Colonic mucosa (tissue), 4 donors: ENCODE results near the gene RAI1. TPM values are rescaled to one million over a fixed set of nuclear protein-coding genes. Genes with fewer than 3 reads are reported as not detected.
"Not testable (repeated sequence)": the region's sequence is repeated elsewhere in the genome, so short reads cannot be mapped to it uniquely, and the experiment has no call there.

Experiments
- DNase-seq: peaks from one replicate; pipeline ENCODE4 v3.0.0-alpha.2; 2020
- H3K27ac ChIP-seq: fragments of 200-600 bp; one replicate; pipeline ENCODE4 v1.8.0; 2021
- H3K27me3 ChIP-seq: fragments of 200-600 bp; one replicate; pipeline ENCODE4 v1.8.0; 2021
- H3K36me3 ChIP-seq: fragments of 200-600 bp; one replicate; pipeline ENCODE4 v1.8.0; 2021
- H3K4me1 ChIP-seq: fragments of 200-600 bp; one replicate; pipeline ENCODE4 v1.8.0; 2021; ENCODE audit warnings: mild to moderate bottlenecking
- H3K4me3 ChIP-seq: fragments of 200-600 bp; one replicate; pipeline ENCODE4 v1.8.0; 2021
- H3K9ac ChIP-seq, 2 donors: one replicate each; pipeline ENCODE4 v1.7.0; 2013; ENCODE audit warnings: control low read depth in 2 of 2, low read depth in 2 of 2, low read length in 2 of 2
- H3K9me3 ChIP-seq: fragments of 200-600 bp; one replicate; pipeline ENCODE4 v1.8.0; 2021
- CTCF ChIP-seq: fragments of 200-600 bp; IDR thresholded peaks from one replicate; pipeline ENCODE4 v1.8.0; 2022; ENCODE audit warnings: antibody characterized with exemption, mild to moderate bottlenecking
- intact Hi-C: fragments of 100-400 bp; cut with DNase I; formaldehyde crosslinking; loops from one replicate; pipeline ENCODE4 v1.14.1; 2022
- total RNA-seq, 2 donors: library from RNA; stranded (reverse); fragmentation: NEBNext Ultra II Directional in 1 of 2; extraction: Animal tissue kit (Norgen Biotek cat#: 25700) in 1 of 2; gene quantifications; one replicate each; pipeline ENCODE4 v1.2.1, GENCODE V29; 2021
- donor health status: healthy.
- donor health status: DM: no; HTN: no; CAD: no.
- donor health status: DM: no; HTN: no; CAD: no.

Gene RAI1
- total RNA-seq, 2 donors from 2014 or later: 21.8 to 24.5 TPM

GRCh38 chr17:17675925-17676534 is 5.2 kb upstream of the RAI1 start:
- Histone ChIP-seq H3K4me3 (no peak overlapping the region), H3K9me3 (no peaks in the 10 kb centered on the region), H3K27ac (no peak overlapping the region), H3K9ac (no peak overlapping the region), H3K36me3 (no peaks in the 10 kb centered on the region), H3K4me1 (no peaks in the 10 kb centered on the region), H3K27me3 (no peaks in the 10 kb centered on the region)
- DNase-seq: peak; percentile 21
- intact Hi-C loops: no loop called here
- no peak for TF ChIP-seq CTCF

DNA sequence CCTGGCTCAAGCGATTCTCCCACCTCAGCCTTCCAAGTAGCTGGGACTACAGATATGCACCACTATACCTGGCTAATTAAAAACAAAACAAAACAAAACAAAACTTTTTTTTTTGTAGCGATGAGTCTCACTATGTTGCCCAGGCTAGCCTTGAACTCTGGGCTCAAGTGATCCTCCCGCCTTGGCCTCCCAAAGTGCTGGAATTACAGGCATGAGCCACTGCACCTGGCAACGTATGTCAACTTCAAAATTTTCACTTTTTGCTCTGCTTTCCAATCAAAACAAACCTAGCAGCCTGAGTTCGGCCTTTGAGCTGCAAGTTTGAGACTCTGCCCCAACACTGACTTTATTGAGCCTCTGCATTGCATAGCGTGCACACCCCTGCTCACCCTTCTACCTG is 4.5 kb upstream of the RAI1 start:
- no peak for DNase-seq
- intact Hi-C loops: no loop called here
- no peaks in the 10 kb centered on the region for H3K9me3 ChIP-seq
- no peaks in the 10 kb centered on the region for H3K4me1 ChIP-seq
- no peak overlapping the region for H3K4me3 ChIP-seq
- H3K27me3 ChIP-seq: no peaks in the 10 kb centered on the region
- H3K9ac ChIP-seq: no peak overlapping the region
- H3K27ac ChIP-seq: no peak overlapping the region
- no peaks in the 10 kb centered on the region for H3K36me3 ChIP-seq
- TF ChIP-seq CTCF: no peak

GRCh38 chr17:17677299-17678040 is 3.8 kb upstream of the RAI1 start:
- no peak for DNase-seq
- H3K9me3 ChIP-seq: no peaks in the 10 kb centered on the region
- H3K36me3 ChIP-seq: no peaks in the 10 kb centered on the region
- intact Hi-C loops: no loop called here
- no peak overlapping the region for H3K4me3 ChIP-seq
- H3K27ac ChIP-seq: no peak overlapping the region
- H3K27me3 ChIP-seq: no peaks in the 10 kb centered on the region
- no peaks in the 10 kb centered on the region for H3K4me1 ChIP-seq
- TF ChIP-seq CTCF: no peak
- no peak overlapping the region for H3K9ac ChIP-seq

DNA sequence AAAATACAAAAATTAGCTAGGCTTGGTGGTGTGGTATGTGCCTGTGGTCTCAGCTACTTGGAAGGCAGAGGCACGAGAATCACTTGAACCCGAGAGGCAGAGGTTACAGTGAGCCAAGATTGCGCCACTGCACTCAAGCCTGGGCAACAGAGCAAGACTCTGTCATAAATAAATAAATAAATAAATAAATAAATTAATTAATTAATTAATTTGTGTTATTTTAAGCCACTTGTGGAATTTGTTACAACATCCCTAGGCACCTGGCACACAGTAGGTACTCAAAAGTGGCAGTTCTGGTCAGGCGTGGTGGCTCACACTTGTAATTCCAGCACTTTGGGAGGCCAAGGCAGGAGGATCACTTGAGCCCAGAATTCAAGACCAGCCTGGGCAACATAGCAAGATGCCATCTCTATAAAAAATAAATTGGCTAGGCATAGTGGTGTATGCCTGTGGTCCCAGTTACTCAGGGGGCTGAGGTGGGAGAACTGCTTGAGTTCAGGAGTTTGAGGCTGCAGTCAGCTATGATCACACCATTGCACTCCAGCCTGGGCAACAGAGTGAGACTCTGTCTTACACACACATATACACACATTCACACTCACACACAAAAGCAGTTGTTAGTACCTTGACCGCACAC is 3.1 kb upstream of the RAI1 start:
- H3K9me3 ChIP-seq, intact Hi-C loops, H3K36me3 ChIP-seq, H3K9ac ChIP-seq, H3K4me3 ChIP-seq, DNase-seq, H3K27ac ChIP-seq, H3K27me3 ChIP-seq, H3K4me1 ChIP-seq: not testable (repeated sequence)

GRCh38 chr17:17679243-17679642 is 2.0 kb upstream of the RAI1 start:
- intact Hi-C loops: no loop called here
- no peak for TF ChIP-seq CTCF
- Histone ChIP-seq H3K36me3 (no peaks in the 10 kb centered on the region), H3K9me3 (no peaks in the 10 kb centered on the region), H3K27ac (no peak overlapping the region), H3K4me1 (no peaks in the 10 kb centered on the region), H3K4me3 (no peak overlapping the region), H3K9ac (no peak overlapping the region), H3K27me3 (no peaks in the 10 kb centered on the region)
- DNase-seq: no peak

- H3K4me1 ChIP-seq: peaks cover under 1% of the 10 kb centered on the region
- no peaks in the 10 kb centered on the region for H3K9me3 ChIP-seq
- intact Hi-C loops: loop anchor here (5.0 kb wide), 3 partner anchors 98 to 353 kb away; no protein-coding TSS in a partner anchor
- no peak for TF ChIP-seq CTCF
- no peak for DNase-seq
- H3K9ac ChIP-seq: no peak overlapping the region
- no peak overlapping the region for H3K4me3 ChIP-seq
- no peaks in the 10 kb centered on the region for H3K36me3 ChIP-seq
- no peak overlapping the region for H3K27ac ChIP-seq
- no peaks in the 10 kb centered on the region for H3K27me3 ChIP-seq
Measured at GRCh38 chr17:17679748-17680147, 1.5 kb upstream of the RAI1 start.
